GM10266 (cell line): ENCODE measurements around the gene SNX11.

Experiments
- DNase-seq: peaks from one replicate; pipeline ENCODE4 v3.0.0; 2012; ENCODE audit errors: extremely low spot score
- TF ChIP-seq, protein P1 (sequence below): IDR thresholded peaks from 2 replicates; pipeline ENCODE4 v1.5.1; 2012; ENCODE audit warnings: mild to moderate bottlenecking, low read depth; ENCODE audit not compliant: control insufficient read depth, insufficient read depth; ENCODE audit errors: missing control alignments

SNX11 gene

DNA sequence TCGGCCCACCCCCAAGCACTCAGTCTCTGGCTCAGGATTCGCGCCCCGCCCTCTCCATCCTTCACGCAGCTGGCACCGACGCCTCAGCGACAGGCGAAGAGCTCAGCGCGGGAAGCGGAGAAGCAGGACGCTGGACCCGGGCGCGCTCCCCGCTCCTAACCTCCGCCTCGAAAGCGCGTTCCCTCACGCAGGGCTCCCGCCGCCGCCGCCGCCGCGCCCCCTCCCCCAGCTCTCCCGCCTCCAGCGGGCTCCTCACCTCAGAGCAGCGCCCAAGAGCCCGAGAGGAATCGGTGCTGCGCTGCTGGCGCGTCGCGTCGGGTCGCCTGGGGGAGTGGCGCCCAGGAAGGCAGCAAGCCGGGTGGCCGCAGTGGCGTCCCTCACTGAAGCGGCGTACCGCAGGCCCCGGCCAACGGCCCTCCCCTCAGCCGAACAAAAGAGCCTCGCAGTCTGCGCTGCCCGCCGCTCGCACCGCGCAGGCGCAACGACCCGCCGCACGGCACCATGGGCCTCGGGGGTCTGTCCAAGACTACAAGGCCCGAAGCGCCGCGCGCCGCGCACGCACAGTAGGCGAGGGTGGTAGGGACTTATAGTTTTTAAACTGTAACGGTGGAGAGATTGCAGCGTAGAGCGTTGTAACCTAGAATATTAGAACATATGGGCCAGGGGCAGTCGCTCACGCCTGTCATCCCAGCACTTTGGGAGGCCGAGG, 6.4 kb upstream of the SNX11 start, which contains the start of gene CBX1:
Gene CBX1, minus strand, starts transcription at position 467 of the 709 bp plus-strand sequence. CDS start 24,474 bp downstream, outside the sequence.
- peak; percentile 93 for DNase-seq
- TF ChIP-seq, protein P1, sequence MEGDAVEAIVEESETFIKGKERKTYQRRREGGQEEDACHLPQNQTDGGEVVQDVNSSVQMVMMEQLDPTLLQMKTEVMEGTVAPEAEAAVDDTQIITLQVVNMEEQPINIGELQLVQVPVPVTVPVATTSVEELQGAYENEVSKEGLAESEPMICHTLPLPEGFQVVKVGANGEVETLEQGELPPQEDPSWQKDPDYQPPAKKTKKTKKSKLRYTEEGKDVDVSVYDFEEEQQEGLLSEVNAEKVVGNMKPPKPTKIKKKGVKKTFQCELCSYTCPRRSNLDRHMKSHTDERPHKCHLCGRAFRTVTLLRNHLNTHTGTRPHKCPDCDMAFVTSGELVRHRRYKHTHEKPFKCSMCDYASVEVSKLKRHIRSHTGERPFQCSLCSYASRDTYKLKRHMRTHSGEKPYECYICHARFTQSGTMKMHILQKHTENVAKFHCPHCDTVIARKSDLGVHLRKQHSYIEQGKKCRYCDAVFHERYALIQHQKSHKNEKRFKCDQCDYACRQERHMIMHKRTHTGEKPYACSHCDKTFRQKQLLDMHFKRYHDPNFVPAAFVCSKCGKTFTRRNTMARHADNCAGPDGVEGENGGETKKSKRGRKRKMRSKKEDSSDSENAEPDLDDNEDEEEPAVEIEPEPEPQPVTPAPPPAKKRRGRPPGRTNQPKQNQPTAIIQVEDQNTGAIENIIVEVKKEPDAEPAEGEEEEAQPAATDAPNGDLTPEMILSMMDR, result no peak

DNA sequence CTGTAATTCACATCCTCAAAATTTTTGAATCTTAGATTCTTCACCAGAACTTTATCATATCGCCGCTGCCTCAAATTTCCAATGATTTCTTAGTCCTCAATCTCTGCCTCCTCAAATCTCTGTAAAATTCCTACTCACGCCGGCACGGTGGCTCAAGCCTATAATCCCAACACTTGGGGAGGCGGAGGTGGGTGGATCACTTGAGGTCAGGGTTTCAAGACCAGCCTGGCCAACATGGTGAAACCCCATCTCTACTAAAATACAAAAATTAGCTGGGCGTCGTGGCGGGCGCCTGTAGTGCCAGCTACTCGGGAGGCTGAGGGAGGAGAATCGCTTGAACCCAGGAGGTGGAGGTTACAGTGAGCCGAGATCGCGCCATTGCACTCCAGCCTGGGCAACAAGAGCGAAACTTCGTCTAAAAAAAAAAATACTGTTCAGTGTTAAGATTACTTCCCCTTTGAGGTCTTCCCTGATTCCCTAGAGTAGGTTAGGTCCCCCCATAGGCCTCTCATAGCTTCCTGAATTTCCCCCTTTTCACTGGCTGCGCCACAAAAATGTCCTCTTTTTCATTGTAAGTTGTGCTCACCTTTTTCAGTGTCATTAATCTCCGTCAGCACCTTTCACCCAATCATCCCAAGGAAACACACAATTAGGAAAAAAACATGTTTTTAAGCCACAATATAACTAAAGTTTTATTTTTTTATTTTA, 5.4 kb upstream of the SNX11 start:
- DNase-seq, result no peak
- TF ChIP-seq, protein P1, result no peak

DNA sequence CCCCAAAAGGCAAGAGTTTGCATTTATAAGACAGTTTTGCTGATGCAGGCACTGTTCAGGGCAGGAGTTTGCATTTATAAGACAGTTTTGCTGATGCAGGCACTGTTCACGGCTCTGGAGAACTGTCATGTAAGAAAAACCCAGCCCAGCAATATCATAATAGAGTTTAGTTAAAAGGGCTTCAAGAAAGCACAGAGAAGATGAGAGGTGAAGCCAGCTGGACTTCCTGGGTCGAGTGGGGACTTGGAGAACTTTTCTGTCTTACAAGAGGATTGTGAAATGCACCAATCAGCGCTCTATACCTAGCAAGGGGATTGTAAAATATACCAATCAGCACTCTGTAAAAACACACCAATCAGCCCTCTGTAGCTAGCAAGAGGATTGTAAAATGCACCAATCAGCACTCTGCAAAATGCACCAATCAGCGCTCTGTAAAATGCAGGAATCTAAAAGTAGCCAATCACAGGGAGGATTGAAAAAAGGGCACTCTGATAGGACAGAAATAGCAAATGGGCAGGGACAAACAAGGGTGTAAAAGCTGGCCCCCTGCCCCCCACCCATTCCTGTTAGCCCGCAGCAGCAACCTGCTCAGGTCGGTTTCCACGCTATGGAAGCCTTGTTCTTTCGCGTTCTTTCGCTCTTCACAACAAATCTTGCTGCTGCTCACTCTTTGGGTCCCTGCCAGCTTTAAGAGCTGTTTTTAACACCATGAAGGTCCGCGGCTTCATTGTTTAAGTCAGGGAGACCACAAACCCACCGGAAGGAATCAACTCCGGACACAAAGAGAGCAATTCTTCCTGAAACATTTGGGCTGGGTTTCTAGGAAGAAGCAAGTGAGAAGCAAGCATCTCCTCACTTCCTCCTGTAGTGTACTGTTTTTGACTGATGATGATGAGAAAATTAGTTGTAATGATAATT, 4.5 kb upstream of the SNX11 start:
- no peak for DNase-seq

DNA sequence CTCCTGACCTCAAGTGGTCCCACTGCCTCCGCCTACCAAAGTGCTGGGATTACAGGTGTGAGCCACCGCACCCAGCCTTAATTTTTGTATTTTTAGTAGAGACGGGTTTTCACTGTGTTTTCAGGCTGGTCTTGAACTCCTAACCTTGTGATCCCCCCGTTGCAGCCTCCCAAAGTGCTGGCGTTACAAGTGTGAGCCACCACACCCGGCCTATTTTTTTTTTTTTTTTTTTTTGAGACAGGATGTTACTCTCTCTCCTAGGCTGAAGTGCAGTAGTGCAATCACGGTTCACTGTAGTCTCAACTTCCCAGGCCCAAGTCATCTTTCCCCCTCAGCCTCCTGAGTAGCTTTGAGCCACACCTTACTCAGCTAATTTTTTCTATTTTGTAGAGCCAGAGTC, 3.1 kb upstream of the SNX11 start:
- no peak for DNase-seq

More for the DNA sequence above, 4.5 kb upstream of the SNX11 start:
- TF ChIP-seq, protein P1, result no peak

DNA sequence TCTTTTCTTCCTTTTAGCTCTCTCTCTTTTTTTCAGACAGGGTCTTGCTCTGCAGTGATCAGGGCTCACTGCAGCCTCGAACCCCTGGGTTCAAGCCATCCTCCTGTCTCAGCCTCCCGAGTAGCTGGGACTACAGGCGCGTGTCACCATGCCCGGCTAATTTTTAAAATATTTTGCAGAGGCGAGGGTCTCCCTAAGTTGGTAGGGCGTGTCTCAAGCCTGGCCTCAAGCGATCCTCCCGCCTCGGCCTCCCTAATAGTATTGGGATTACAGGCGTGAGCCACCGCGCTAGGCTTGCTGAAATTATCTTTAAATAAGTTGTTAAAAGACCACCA, 797 bp upstream of the SNX11 start:
- TF ChIP-seq, protein P1, result no peak
- DNase-seq, result no peak

More for the DNA sequence above, 3.1 kb upstream of the SNX11 start:
- TF ChIP-seq, protein P1, result no peak

DNA sequence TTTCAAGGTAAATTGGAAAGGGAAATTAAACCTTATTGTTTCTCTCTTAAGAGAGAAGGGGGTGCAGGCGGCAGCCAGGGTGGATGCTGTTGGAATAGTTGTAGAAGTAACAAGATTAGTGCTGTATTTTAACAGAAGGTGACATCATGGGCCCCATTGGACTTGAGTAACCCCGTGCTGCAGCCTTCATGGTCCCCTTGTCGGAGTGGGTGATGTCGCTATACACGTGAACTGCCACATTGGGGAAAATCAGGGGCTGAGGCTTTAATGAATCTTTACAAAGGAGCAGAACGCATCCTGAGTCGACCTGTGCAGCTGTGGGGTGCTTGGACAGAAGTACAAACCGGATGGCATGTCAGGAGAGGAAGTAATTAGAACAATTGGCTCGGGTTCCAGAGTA, 3.2 kb downstream of the SNX11 start:
- DNase-seq, result no peak
- TF ChIP-seq, protein P1, result no peak
